ENCODE data around the gene ATF3.
A peak's percentile ranks its signal among the peaks of the same experiment; 100 is the strongest.

Gene ATF3

DNA sequence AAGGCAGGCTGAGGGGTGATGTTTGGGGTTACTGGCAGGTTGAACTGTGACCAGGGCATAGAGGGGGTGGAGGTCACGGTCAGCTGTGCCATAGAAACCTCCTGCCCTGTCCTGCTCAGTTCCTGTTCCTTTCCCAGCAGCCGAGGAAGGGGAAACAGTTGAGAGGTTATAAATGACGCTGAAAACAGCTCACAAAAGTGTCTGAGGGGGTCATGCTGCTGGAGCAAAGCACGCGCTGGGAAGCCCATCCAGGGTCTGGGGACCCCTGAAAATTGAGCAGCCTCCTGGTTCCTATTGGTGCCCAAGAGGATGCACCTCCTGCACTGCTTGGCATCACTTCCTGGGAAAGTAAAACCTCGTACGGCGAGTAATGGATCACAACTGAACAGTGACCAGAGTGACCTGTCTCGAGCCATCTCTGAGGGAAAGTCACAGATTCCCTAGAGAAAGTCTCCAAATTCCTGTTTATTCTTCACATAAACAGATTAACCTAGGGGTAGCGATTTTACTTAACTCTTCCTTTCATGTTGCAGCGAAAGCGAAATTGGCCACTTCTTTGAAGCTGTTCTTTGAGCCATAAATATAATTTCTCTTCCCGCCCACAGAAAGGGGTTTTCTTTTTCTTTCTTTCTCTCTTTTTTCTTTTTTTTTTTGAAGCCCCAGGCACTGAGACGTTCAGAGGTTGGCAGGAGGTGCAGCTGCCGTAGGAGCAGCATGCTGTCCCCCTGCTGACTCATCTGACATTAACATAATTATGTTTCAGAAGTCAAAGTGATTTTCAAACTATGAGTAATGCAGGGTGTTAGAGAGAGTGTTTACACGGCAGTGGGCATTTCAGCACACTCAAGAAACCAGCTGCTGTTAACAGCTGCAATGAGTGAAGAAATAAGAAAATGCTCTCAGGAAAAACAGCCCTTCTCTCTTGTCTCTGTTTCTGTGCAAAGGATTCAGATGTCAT, 41.8 kb upstream of the ATF3 start (continued):
- TF ChIP-seq, protein P1, sequence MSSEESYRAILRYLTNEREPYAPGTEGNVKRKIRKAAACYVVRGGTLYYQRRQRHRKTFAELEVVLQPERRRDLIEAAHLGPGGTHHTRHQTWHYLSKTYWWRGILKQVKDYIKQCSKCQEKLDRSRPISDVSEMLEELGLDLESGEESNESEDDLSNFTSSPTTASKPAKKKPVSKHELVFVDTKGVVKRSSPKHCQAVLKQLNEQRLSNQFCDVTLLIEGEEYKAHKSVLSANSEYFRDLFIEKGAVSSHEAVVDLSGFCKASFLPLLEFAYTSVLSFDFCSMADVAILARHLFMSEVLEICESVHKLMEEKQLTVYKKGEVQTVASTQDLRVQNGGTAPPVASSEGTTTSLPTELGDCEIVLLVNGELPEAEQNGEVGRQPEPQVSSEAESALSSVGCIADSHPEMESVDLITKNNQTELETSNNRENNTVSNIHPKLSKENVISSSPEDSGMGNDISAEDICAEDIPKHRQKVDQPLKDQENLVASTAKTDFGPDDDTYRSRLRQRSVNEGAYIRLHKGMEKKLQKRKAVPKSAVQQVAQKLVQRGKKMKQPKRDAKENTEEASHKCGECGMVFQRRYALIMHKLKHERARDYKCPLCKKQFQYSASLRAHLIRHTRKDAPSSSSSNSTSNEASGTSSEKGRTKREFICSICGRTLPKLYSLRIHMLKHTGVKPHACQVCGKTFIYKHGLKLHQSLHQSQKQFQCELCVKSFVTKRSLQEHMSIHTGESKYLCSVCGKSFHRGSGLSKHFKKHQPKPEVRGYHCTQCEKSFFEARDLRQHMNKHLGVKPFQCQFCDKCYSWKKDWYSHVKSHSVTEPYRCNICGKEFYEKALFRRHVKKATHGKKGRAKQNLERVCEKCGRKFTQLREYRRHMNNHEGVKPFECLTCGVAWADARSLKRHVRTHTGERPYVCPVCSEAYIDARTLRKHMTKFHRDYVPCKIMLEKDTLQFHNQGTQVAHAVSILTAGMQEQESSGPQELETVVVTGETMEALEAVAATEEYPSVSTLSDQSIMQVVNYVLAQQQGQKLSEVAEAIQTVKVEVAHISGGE (tag by site-specific recombination; conservative IDR thresholded peaks at IDR 0.05; ENCODE audit: low read depth): no peak
- peak; percentile 70 for TF ChIP-seq ZNF843 (tag by site-specific recombination; IDR thresholded peaks at IDR 0.05)
- TF ChIP-seq BCL11A (tag by site-specific recombination; IDR thresholded peaks at IDR 0.05; ENCODE audit: low read depth): peak; percentile 65; the same call in 1 of the 2 replicates
- TF ChIP-seq ZNF292 (tag by site-specific recombination; IDR thresholded peaks at IDR 0.05; ENCODE audit: borderline replicate concordance, low read depth): no peak
- TF ChIP-seq ZBTB7A (tag by site-specific recombination; IDR thresholded peaks at IDR 0.05; ENCODE audit: low read depth): no peak
- 0 out of 2 replicates have a peak, but pooled peaks have one; percentile 75 for TF ChIP-seq ZNF324 (tag by site-specific recombination; IDR thresholded peaks at IDR 0.05)
- no peak for TF ChIP-seq ZNF555 (tag by site-specific recombination; conservative IDR thresholded peaks at IDR 0.05)
- TF ChIP-seq, protein P2, sequence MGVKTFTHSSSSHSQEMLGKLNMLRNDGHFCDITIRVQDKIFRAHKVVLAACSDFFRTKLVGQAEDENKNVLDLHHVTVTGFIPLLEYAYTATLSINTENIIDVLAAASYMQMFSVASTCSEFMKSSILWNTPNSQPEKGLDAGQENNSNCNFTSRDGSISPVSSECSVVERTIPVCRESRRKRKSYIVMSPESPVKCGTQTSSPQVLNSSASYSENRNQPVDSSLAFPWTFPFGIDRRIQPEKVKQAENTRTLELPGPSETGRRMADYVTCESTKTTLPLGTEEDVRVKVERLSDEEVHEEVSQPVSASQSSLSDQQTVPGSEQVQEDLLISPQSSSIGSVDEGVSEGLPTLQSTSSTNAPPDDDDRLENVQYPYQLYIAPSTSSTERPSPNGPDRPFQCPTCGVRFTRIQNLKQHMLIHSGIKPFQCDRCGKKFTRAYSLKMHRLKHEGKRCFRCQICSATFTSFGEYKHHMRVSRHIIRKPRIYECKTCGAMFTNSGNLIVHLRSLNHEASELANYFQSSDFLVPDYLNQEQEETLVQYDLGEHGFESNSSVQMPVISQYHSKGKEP (tag by site-specific recombination; IDR thresholded peaks at IDR 0.05): peak; percentile 81
- TF ChIP-seq SP3 (tag by site-specific recombination; IDR thresholded peaks at IDR 0.05): peak; percentile 36; the same call in 1 of the 2 replicates
- TF ChIP-seq, protein P3, sequence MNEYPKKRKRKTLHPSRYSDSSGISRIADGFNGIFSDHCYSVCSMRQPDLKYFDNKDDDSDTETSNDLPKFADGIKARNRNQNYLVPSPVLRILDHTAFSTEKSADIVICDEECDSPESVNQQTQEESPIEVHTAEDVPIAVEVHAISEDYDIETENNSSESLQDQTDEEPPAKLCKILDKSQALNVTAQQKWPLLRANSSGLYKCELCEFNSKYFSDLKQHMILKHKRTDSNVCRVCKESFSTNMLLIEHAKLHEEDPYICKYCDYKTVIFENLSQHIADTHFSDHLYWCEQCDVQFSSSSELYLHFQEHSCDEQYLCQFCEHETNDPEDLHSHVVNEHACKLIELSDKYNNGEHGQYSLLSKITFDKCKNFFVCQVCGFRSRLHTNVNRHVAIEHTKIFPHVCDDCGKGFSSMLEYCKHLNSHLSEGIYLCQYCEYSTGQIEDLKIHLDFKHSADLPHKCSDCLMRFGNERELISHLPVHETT (tag by site-specific recombination; IDR thresholded peaks at IDR 0.05): peak; percentile 86
- TF ChIP-seq, protein P4, sequence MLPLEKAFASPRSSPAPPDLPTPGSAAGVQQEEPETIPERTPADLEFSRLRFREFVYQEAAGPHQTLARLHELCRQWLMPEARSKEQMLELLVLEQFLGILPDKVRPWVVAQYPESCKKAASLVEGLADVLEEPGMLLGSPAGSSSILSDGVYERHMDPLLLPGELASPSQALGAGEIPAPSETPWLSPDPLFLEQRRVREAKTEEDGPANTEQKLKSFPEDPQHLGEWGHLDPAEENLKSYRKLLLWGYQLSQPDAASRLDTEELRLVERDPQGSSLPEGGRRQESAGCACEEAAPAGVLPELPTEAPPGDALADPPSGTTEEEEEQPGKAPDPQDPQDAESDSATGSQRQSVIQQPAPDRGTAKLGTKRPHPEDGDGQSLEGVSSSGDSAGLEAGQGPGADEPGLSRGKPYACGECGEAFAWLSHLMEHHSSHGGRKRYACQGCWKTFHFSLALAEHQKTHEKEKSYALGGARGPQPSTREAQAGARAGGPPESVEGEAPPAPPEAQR (tag by site-specific recombination; IDR thresholded peaks at IDR 0.05): no peak
- TF ChIP-seq, protein P5, sequence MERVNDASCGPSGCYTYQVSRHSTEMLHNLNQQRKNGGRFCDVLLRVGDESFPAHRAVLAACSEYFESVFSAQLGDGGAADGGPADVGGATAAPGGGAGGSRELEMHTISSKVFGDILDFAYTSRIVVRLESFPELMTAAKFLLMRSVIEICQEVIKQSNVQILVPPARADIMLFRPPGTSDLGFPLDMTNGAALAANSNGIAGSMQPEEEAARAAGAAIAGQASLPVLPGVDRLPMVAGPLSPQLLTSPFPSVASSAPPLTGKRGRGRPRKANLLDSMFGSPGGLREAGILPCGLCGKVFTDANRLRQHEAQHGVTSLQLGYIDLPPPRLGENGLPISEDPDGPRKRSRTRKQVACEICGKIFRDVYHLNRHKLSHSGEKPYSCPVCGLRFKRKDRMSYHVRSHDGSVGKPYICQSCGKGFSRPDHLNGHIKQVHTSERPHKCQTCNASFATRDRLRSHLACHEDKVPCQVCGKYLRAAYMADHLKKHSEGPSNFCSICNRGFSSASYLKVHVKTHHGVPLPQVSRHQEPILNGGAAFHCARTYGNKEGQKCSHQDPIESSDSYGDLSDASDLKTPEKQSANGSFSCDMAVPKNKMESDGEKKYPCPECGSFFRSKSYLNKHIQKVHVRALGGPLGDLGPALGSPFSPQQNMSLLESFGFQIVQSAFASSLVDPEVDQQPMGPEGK (tag by site-specific recombination; IDR thresholded peaks at IDR 0.05): peak; percentile 54
- peak; percentile 16; the same call in 1 of the 2 replicates for TF ChIP-seq SP2 (tag by site-specific recombination; IDR thresholded peaks at IDR 0.05)
- no peak for TF ChIP-seq ZNF664 (tag by site-specific recombination; IDR thresholded peaks at IDR 0.05)
- peak; percentile 85 for TF ChIP-seq KLF10 (tag by site-specific recombination; IDR thresholded peaks at IDR 0.05)
- TF ChIP-seq ZNF501 (tag by site-specific recombination; IDR thresholded peaks at IDR 0.05): peak; percentile 35; the same call in 1 of the 2 replicates
- TF ChIP-seq ZNF146 (tag by site-specific recombination; IDR thresholded peaks at IDR 0.05): no peak
- TF ChIP-seq, protein P6, sequence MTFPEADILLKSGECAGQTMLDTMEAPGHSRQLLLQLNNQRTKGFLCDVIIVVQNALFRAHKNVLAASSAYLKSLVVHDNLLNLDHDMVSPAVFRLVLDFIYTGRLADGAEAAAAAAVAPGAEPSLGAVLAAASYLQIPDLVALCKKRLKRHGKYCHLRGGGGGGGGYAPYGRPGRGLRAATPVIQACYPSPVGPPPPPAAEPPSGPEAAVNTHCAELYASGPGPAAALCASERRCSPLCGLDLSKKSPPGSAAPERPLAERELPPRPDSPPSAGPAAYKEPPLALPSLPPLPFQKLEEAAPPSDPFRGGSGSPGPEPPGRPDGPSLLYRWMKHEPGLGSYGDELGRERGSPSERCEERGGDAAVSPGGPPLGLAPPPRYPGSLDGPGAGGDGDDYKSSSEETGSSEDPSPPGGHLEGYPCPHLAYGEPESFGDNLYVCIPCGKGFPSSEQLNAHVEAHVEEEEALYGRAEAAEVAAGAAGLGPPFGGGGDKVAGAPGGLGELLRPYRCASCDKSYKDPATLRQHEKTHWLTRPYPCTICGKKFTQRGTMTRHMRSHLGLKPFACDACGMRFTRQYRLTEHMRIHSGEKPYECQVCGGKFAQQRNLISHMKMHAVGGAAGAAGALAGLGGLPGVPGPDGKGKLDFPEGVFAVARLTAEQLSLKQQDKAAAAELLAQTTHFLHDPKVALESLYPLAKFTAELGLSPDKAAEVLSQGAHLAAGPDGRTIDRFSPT (tag by site-specific recombination; IDR thresholded peaks at IDR 0.05): peak; percentile 95
- peak; percentile 10; the same call in 1 of the 2 replicates for TF ChIP-seq ZNF654 (tag by site-specific recombination; IDR thresholded peaks at IDR 0.05; ENCODE audit: low read depth)
- TF ChIP-seq ZNF571 (tag by site-specific recombination; IDR thresholded peaks at IDR 0.05): no peak
- TF ChIP-seq TCF7L2 (IDR thresholded peaks at IDR 0.05; ENCODE audit: borderline replicate concordance, low read depth, low read length): peak; percentile 15; the same call in 1 of the 2 replicates
- peak; percentile 92 for TF ChIP-seq ZNF660 (tag by site-specific recombination; IDR thresholded peaks at IDR 0.05)
- TF ChIP-seq ZNF416 (tag by site-specific recombination; IDR thresholded peaks at IDR 0.05): no peak
- peak; percentile 66; the same call in 1 of the 2 replicates for TF ChIP-seq ZNF394 (tag by site-specific recombination; IDR thresholded peaks at IDR 0.05; ENCODE audit: borderline replicate concordance)
- peak; percentile 46; the same call in 1 of the 2 replicates for TF ChIP-seq ZFHX2 (tag by site-specific recombination; conservative IDR thresholded peaks at IDR 0.05)

Data from HEK293 (cell line).